ENCODE data around the gene HAUS1.

GRCh38 chr18:46109386-46109785 lies 5.2 kb downstream of the HAUS1 start:
- TF ChIP-seq, protein P1, sequence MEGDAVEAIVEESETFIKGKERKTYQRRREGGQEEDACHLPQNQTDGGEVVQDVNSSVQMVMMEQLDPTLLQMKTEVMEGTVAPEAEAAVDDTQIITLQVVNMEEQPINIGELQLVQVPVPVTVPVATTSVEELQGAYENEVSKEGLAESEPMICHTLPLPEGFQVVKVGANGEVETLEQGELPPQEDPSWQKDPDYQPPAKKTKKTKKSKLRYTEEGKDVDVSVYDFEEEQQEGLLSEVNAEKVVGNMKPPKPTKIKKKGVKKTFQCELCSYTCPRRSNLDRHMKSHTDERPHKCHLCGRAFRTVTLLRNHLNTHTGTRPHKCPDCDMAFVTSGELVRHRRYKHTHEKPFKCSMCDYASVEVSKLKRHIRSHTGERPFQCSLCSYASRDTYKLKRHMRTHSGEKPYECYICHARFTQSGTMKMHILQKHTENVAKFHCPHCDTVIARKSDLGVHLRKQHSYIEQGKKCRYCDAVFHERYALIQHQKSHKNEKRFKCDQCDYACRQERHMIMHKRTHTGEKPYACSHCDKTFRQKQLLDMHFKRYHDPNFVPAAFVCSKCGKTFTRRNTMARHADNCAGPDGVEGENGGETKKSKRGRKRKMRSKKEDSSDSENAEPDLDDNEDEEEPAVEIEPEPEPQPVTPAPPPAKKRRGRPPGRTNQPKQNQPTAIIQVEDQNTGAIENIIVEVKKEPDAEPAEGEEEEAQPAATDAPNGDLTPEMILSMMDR (IDR thresholded peaks at IDR 0.05), result no peak
- TF ChIP-seq POLR2A (IDR thresholded peaks at IDR 0.05), result no peak

Measured in uterus (tissue), 2 donors.